Lung (tissue), 12 donors: ENCODE measurements around the gene PADI2. TPM values are rescaled to one million over a fixed set of nuclear protein-coding genes. Genes with fewer than 3 reads are reported as not detected.

ENCODE experiments used
- ATAC-seq: fragments of 200-7000 bp; cut with Tn5 transposase; one replicate; pipeline ENCODE4 v1.9.1; 2020; ENCODE audit warnings: moderate number of reproducible peaks; ENCODE audit not compliant: insufficient read depth, low FRiP score
- DNase-seq, 3 donors: peaks; one replicate each; pipeline ENCODE4 v3.0.0-alpha.2; 2013 to 2017
- H3K27ac ChIP-seq, 2 donors: one replicate each; pipeline ENCODE4 v1.5.1; 2013; ENCODE audit warnings: mild to moderate bottlenecking in 2 of 2, moderate library complexity in 2 of 2, control low read depth in 1 of 2, inconsistent platforms in 1 of 2, low read depth in 1 of 2, low read length in 1 of 2
- H3K27me3 ChIP-seq, 3 donors: one replicate each; pipeline ENCODE4 v1.5.1; 2013; ENCODE audit warnings: low read length in 2 of 3; ENCODE audit not compliant: control insufficient read depth in 3 of 3, insufficient read depth in 3 of 3
- H3K36me3 ChIP-seq, 4 donors: one replicate each; pipeline ENCODE4 v1.5.1; 2013; ENCODE audit warnings: low read length in 4 of 4, mild to moderate bottlenecking in 1 of 4, moderate library complexity in 1 of 4; ENCODE audit not compliant: control insufficient read depth in 4 of 4, insufficient read depth in 4 of 4
- H3K4me1 ChIP-seq, 5 donors: one replicate each; pipeline ENCODE4 v1.5.1; 2013; ENCODE audit warnings: low read length in 5 of 5, mild to moderate bottlenecking in 2 of 5, moderate library complexity in 1 of 5; ENCODE audit not compliant: control insufficient read depth in 5 of 5, insufficient read depth in 5 of 5
- H3K4me3 ChIP-seq: one replicate; pipeline ENCODE4 v1.5.1; 2013; ENCODE audit warnings: mild to moderate bottlenecking, control low read depth, moderate library complexity
- H3K9ac ChIP-seq, 2 donors: one replicate each; pipeline ENCODE4 v1.5.1; 2013; ENCODE audit warnings: low read length in 2 of 2, control low read depth in 1 of 2; ENCODE audit not compliant: insufficient read depth in 1 of 2
- H3K9me3 ChIP-seq, 4 donors: one replicate each; pipeline ENCODE4 v1.5.1; 2013; ENCODE audit warnings: low read length in 3 of 4, mild to moderate bottlenecking in 1 of 4, moderate library complexity in 1 of 4; ENCODE audit not compliant: control insufficient read depth in 4 of 4, insufficient read depth in 3 of 4
- WGBS, 2 donors: extraction: QIAGEN DNeasy Blood & Tissue Kit; methylation state at CpG; one replicate each; pipeline ENCODE4 v1.1.7; 2013; 5-methylcytosine and 5-hydroxymethylcytosine counted together
- polyA plus RNA-seq, 2 donors: library from polyadenylated mRNA; stranded (reverse); fragments of 200-250 nt; gene quantifications; one replicate each; pipeline ENCODE4 v1.2.1, GENCODE V29; 2013
- total RNA-seq, 2 donors: library from RNA; depleted of rRNA in 1 of 2; stranded (reverse); fragments of >200 nt in 1 of 2; gene quantifications; one replicate each; pipeline ENCODE4 v1.2.1, GENCODE V29; 2014 to 2021
- TF ChIP-seq, protein P1 (sequence below): IDR thresholded peaks from 2 replicates; pipeline ENCODE4 v1.5.1; 2012; ENCODE audit warnings: mild to moderate bottlenecking; ENCODE audit errors: control extremely low read depth, extremely low read depth
- donor health status: control.
- donor health status: control.
- donor health status: Bipolar disorder and iron deficiency.
- donor health status: healthy.
- donor health status: DM: yes; HTN: yes; CAD: no.

PADI2 gene
- total and polyA plus RNA-seq, 4 donors = 1.2 to 12.8 (median 3.4) TPM

DNA sequence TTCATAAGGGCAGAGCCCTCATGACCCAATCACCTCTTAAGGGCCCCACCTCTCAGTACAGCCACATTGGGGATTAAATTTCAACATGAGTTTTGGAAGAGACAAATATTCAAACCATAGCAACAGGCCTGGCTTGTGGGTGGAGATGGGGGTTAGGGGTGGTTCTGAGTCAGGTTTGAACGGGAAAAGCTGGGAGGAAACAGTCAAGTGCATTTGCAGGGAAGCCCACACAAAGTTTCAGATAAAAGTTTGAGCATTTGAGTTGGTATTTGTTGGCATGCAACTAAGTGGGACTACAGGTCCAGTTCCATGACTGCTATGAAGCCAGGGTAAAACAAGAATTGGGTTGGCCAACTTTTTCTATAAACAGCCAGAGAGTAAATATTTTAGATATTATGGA lies 21.0 kb upstream of the PADI2 start:
- Histone ChIP-seq H3K4me3 (no peak overlapping the region), H3K4me1 (no peaks in the 10 kb centered on the region), H3K27ac (no peak overlapping the region), H3K27me3 (no peaks in the 10 kb centered on the region), H3K9ac (no peak overlapping the region), H3K36me3 (no peaks in the 10 kb centered on the region), H3K9me3 (peaks cover 0 to 10% (median 1%) of the 10 kb centered on the region in 4 donors)
- no peak for DNase-seq
- TF ChIP-seq, protein P1, sequence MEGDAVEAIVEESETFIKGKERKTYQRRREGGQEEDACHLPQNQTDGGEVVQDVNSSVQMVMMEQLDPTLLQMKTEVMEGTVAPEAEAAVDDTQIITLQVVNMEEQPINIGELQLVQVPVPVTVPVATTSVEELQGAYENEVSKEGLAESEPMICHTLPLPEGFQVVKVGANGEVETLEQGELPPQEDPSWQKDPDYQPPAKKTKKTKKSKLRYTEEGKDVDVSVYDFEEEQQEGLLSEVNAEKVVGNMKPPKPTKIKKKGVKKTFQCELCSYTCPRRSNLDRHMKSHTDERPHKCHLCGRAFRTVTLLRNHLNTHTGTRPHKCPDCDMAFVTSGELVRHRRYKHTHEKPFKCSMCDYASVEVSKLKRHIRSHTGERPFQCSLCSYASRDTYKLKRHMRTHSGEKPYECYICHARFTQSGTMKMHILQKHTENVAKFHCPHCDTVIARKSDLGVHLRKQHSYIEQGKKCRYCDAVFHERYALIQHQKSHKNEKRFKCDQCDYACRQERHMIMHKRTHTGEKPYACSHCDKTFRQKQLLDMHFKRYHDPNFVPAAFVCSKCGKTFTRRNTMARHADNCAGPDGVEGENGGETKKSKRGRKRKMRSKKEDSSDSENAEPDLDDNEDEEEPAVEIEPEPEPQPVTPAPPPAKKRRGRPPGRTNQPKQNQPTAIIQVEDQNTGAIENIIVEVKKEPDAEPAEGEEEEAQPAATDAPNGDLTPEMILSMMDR = no peak
- no peak for ATAC-seq
- WGBS, 2 donors = 33 to 47% methylated on average over 1 of the region's 1 CpG

GRCh38 chr1:17139637-17140036 lies 20.4 kb upstream of the PADI2 start:
- no peak overlapping the region for H3K27ac ChIP-seq
- H3K27me3 ChIP-seq = no peaks in the 10 kb centered on the region
- no peaks in the 10 kb centered on the region for H3K36me3 ChIP-seq
- no peak for ATAC-seq
- no peak overlapping the region for H3K4me3 ChIP-seq
- H3K9me3 ChIP-seq = peaks cover 0 to 12% (median 1%) of the 10 kb centered on the region in 4 donors
- no peak overlapping the region for H3K9ac ChIP-seq
- DNase-seq = no peak
- TF ChIP-seq, protein P1 = no peak
- no peaks in the 10 kb centered on the region for H3K4me1 ChIP-seq

- TF ChIP-seq, protein P1 = no peak
- Histone ChIP-seq H3K4me1 (no peaks in the 10 kb centered on the region), H3K36me3 (no peaks in the 10 kb centered on the region), H3K9me3 (peaks cover 0 to 10% (median 1%) of the 10 kb centered on the region in 4 donors), H3K27me3 (no peaks in the 10 kb centered on the region), H3K4me3 (no peak overlapping the region), H3K9ac (no peak overlapping the region), H3K27ac (no peak overlapping the region)
- 56 to 66% methylated on average over 6 of the region's 6 CpGs for WGBS, 2 donors
- DNase-seq = no peak
- ATAC-seq = no peak
Observed at GRCh38 chr1:17137441-17137840, 18.2 kb upstream of the PADI2 start.

DNA sequence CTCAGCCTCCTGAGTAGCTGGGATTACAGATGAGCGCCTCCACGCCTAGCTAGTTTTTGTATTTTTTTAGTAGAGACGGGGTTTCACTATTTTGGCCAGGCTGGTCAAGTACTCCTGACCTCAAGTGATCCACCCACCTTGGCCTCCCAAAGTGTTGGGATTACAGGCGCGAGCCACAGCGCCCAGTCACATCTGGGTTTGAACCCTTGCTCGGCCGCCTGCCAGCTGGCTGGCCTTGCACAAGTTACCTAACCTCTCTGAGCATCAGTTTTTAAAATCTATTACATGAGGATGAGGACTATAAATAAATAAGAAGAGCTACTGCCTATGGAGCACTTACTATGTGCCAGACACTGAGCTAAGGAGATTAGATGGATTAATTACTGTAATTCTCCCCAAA lies 17.7 kb upstream of the PADI2 start:
- Histone ChIP-seq H3K4me1 (no peaks in the 10 kb centered on the region), H3K4me3 (no peak overlapping the region), H3K9me3 (peaks cover 0 to 10% (median 1%) of the 10 kb centered on the region in 4 donors), H3K36me3 (no peaks in the 10 kb centered on the region), H3K27ac (no peak overlapping the region), H3K9ac (no peak overlapping the region), H3K27me3 (no peaks in the 10 kb centered on the region)
- DNase-seq (no peak), ATAC-seq (no peak)
- 85 to 89% methylated on average over 8 of the region's 8 CpGs for whole genome bisulfite sequencing, 2 donors
- TF ChIP-seq, protein P1 = no peak
